Measurements from ENCODE around the gene CCDC73.
A peak's percentile ranks its signal among the peaks of the same experiment; 100 is the strongest.
"Not testable (repeated sequence)": the region's sequence is repeated elsewhere in the genome, so short reads cannot be mapped to it uniquely, and the experiment has no call there.

The CCDC73 gene

DNA sequence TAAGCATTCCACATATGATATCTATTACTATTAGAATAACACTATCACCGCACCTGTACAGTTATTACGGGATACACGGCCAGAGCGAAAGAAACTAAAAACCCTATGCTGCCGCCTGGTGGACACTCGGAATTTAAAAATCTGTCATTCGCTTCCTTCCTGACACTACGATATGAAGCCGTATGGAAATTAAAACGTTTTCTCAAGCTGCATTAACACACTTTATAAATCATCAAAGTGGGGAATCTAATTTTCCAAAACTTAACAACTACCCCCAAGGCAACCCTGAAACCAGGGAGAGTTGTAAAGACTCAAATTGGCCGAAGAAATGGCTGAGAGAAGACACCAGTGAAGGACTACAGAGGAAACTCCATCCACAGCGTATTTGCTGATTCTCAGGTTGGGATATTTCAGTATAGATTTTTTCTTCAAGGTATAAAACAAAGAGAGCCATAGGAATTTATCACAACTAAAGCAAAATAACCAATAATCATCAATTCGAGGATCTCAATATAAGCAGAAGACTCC lies 1.4 kb downstream of the CCDC73 start:
- peak; percentile 41 to 58 for DNase-seq

DNA sequence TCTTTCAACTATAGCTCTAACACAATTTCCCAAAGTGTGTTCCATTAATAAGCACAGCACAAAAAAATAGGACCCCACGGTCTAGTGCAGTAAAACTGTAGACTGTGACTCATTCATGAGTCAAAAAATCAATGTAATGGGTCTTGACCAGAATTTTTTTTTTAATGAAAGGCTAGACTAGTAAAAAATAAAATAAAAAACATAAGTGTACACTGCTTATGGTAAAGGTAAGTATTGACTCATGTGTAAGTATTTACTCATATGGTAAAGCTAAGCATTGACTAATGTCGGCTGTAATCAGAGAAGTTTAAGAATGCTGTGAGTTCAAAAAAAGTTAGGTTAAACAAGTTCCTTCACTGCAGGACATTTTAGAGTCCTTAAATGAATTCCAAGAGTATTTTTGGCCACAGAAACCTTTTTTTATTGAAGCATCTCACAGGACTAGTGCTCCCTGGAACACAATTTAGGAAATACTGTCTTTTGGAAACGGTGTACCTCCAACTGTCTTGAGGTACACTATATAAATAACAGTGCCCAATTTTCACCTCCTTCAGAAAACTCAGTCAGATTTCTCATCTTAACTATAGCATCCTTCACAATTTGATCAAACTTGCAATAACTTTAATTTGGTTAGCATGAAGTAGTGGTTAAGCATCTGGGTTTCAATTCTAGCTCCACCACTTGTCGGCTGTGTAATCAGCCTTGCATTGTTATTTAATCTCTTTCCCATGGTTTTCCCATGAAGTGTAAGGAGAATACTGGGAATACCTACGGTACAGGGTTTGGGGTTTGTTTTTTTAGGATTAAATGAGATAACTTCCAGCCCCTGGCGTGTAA lies 2.1 kb downstream of the CCDC73 start:
- DNase-seq, result no peak

DNA sequence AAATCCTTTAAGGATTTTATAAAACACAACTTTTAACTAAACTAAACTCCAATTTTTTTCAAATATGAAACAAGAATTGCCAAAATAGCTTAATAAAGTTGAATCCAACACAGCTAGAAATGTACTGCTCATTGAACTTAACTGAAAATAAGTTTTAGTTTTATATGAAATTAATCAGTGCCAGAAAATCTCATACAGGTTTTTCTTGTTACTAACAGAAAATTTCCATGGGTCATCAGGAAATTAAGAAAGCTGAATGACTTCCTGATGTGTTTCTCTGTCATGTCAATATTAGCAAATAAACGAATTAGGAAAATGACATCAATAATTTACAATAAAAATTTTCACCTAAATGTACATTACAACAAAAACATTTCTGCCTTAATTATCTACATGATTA lies 3.5 kb downstream of the CCDC73 start:
- no peak for DNase-seq

DNA sequence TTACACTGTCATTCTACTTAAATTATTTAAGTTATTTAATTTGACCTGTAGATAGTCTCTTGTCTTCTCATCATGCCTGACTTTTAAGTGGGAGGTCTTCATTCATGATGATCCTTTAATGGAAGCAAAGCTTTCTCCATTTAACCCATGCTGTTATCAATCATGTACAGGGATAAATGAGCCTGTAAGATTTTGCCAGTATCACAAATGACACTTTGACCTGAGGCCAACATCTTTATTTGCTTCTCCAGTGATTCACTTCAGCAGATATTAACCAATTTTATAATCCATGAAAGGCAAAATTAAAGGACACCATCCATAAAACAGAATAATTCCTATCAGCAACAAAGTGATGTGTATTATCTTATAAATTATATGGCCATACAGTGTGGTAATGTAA lies 7.7 kb downstream of the CCDC73 start:
- no peak for DNase-seq

DNA sequence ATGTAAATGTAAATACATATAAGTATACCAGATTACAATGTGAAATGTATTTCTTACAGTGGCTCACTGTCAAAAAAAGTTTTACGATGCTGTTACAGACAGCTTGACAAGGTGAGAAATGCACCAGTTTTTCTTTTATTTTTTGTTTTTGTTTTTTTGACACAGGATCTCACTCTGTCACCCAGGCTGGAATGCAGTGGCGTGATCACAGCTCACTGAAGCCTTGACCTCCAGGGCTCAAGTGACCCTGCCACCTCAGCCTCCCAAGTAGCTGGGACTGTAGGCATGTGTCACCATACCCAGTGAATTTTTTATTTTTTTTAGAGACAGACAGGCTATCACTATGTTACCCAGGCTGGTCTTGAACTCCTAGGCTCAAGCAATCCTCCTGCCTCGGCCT lies 9.2 kb downstream of the CCDC73 start:
- DNase-seq, result no peak

DNA sequence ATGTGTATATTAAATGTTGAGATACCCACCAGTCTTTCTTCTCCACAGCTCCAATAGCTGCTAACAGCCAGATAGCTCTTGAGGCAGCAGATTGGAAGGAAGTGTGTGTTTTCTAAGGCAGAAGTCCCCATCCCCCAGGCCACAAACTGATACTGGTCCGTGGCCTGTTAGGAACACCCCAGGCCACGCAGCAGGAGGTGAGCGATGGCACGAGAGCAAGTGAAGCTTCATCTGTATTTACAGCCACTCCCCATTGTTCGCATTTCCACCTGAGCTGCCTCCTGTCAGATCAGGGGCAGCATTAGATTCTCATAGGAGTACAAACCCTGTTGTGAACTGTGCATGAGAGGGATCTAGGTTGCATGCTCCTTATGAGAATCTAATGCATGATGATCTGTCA lies 12.7 kb downstream of the CCDC73 start:
- no peak for DNase-seq

DNA sequence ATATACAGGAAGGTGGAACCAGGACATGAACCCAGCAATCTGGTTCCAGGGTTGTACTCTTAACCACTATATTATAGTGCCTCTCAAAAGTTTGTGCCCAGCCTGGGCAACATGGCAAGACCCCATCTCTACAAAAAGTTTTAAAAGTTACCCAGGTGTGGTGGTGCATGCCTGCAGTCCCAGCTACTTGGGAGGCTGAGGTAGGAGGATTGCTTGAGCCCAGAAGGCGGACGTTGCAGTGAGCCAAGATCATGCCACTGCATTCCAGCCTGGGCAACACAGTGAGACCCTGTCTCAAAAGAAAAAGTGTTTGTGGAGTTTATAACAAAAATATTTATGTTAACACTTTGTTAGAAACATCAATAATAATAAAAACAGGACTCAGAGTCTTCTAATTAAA lies 13.6 kb downstream of the CCDC73 start:
- DNase-seq, result not testable (repeated sequence)

DNA sequence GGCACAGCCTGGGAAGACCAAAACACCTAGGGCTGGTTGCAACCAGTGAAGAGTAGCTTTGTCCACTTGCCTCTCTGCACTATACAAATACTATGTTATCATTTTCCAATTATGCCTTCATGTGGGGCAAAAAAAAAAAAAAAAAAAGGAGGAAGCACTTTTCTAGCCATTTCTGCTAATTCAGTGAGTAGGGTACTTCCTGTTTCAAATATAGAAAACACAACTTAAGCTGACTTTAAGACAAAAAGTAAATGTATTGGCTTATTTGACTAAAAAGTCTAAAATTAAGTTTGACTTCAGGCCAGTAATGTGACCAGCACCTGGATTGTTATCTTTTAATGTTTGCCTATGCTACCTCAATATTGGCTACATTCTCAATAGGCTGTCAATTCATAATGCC lies 15.3 kb downstream of the CCDC73 start:
- no peak for DNase-seq

DNA sequence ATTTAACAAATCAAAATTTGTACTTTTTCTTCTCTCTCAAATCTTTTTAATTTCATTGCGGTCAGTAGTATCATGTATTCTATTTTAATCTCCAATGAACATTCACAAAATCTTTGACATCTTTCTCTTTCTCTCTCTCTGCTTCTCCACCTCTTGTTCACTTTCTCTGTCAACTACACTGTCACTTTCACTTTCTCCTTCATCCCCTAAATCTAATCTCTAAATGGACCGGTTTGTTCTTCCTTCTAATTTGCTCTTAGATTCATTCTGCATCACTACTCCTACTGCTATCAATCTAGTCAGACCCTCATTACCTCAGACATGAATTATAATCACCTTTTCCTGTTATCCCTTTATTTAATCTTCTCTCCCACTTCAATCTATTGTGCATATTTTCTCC lies 18.6 kb downstream of the CCDC73 start:
- DNase-seq, result no peak

DNA sequence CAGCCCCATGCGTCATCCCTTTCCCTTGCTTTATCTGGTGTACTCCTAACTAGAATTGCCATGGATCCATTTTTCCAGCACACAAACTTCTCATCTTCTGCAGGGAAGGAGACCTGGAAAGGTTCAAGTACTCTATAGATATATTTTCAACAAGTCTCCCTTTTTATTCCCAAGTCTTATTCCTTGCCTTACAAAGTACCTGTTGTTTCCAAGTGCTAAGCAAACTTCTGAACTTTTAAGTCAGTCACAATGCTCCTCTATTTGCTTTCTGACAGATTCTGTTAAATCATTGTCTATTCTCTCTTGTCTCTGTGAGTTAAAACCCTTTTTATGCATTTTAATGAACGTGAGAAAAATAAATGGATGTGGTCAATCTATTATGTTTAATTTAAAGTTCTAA lies 20.4 kb downstream of the CCDC73 start:
- DNase-seq, result no peak

DNA sequence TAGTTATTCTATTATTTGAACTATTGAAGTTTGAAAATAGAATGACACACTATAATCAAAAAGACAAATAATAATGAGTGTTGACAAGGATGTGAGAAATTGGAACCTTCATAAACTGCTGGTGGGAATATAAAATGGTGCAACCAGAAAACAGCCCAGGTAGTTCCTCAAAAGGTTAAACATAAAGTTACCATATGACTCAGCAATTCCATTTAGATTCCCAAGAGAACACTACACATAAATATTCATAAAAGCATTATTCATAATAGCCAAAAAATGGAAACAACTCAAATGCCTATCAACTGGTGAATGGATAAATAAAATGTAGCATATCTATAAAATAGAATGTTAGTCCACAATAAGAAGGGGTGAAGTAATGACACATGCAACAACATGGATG lies 21.7 kb downstream of the CCDC73 start:
- DNase-seq, result no peak

DNA sequence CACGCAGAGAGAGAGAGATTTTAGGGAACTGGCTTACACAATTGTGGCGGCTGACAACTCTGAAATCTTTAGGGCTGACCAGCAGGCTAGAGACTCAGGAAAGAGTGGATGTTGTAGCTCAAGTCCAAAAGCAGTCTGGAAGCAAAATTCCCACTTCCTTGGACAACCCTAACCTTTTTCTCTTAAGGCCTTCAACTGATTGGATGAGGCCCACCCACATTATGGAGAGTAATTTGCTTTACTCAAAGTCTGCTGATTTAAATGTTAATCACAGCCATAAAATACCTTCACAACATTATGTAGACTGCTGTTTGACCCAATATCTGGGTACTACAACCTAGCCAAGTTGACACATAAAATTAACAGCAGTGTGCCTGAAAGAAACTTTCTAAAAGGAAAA lies 32.7 kb downstream of the CCDC73 start:
- DNase-seq, result not testable (repeated sequence)

DNA sequence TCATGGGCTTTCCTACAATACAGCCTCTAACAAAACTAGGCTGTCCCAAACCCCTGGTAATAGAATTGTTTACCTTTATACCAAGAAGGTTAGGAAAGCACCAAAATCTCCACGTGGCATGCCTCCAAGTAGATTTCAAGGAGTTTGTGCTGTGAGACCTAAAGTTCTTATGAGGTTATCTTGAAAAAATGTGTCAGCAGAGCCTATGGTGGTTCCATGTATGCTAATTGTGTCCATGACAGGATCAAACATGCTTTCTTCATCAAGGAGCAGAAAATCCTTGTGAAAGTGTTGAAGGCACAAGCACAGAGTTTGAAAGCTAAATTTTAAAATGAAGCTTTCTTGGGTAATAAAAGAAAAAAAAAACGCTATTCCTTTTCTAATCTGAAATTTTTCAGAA lies 36.2 kb downstream of the CCDC73 start:
- no peak for DNase-seq

DNA sequence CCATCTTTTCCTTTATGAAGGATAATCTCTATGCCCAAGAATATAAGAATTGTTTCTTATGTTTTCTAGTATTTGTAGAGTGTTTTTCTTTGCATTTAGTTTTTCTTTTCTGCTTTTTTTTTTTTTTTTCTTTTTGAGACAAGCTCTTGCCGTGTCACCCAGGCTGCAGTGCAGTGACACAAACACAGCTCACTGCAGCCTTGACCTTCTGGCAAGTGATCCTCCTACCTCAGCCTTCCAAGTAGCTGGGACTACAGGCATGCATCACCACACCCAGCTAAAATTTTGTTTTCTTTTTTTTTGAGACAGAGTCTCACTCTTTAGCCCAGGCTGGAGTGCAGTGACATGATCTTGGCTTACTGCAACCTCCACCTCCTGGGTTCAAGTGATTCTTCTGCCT lies 41.3 kb downstream of the CCDC73 start:
- not testable (repeated sequence) for DNase-seq

DNA sequence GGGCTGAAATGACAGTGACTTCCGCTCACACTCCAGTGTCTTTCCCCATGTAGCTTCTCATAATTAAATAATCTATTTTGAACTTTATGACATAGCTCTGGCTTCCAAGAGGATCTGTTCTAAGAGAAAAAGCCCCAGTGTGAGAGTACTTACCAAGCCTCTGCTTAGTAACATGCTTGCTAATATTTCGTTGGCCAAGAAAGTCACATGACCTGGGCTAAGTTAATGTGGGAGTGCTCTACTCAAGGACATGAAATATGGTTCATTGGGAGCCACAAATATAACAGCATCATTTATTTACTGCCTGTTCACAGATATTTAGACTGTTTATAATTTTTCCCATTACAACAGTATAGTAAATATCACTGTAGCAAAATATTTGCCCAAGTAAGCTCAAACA lies 42.5 kb downstream of the CCDC73 start:
- no peak for DNase-seq

DNA sequence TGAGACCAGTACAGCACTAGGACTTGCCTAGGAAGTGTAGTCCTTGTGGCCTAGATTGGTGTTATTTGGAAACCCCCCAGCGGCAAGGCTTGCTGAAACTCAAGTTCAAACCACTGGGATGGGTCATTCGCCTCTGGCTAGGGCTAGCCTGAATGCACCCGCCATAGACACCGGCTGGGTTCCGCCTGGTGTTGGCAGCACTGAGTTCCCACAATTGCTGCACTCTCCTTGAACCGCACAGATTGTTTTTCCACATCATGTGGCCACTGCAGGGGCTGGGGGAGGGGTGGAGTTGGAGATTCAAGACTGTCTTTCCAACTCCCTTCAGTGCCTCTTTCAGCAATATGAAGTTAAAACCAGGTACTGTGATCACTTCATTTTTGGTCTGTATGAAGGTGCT lies 43.1 kb downstream of the CCDC73 start:
- no peak for DNase-seq

DNA sequence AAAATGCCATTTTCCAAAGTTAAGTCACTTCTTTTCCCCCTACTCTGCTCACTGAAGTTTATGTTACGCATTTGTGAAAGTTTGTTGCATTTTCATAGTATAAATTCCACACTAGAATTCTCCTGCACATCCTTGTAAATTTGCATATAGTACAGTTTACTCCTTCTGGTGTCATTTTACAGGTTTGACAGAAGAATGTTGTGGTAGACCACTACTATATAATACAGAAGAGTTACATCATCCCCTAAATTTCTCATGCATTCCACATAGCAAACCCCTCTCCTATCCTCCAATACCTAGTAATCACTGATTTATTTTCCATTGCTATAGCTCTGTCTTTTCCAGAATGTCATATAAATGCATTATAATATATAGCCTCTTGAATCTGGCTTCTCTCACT lies 64.5 kb downstream of the CCDC73 start:
- no peak for DNase-seq

DNA sequence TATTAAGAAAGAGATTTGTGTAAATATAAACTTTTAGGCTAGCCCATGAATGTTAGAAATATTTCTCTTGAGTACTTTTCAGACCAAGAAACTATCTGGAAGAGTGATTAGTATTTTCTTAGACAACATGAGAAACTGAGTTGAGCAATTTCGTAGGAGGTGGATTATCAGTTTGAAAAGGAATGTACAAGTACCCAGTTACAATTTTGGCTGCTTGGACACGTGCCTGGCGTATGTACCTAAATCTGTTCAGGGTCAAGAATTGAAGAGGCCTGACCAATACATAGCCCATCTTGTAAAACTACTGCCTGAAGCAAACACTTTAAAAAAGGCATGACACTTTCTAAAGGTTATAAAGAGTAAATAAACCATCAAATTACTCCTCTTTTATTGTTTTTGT lies 71.1 kb downstream of the CCDC73 start:
- DNase-seq, result no peak

DNA sequence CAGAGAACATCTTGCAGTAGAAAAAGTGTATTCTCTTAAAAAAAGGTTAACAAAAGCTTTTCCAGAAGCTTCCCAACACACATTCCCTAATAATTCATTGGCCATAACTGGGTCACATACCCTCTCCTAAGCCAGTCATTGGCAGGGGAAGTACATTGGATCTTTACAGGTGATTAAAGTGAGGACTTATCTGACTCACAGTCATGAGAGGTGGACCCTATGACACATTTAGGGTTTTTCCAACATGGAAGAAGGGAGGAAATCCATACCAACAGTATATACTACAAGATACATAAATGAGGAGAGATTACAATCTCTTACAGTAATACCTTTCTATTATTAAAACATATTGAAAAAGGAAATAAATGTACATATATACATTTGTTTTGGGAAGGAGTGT lies 72.2 kb downstream of the CCDC73 start:
- no peak for DNase-seq

DNA sequence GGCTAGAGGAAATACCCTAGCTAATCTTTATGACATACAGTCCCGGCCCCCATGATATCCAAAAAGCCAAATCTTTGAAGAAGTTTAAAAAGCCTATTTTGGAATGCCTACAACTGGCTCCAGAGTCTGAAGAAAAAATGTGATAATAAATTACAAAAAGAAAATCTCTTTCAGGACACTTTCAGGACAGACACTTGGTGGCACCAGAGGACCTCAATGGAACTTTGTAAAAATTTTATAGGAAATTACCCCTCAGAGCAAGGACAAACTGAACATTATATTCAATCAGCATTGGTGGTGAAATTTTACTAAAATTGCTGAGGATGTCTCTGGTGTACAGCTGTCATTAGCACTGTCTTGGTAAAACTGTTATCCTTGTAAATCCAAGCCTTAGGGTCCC lies 81.0 kb downstream of the CCDC73 start:
- no peak for DNase-seq

DNA sequence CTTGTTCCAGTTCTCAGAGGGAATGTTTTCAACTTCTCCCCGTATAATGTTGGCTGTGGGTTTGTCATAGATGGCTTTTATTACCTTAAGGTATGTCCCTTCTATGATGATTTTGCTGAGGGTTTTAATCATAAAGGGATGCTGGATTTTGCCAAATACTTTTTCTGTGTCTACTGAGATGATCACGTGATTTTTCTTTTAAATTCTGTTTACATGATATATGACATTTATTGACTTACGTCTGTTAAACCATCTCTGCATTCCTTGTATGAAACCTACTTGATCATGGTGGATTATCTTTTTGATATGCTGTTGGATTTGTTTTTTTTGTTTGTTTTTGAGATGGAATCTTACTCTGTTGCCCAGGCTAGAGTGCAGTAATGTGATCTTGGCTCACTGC lies 85.5 kb downstream of the CCDC73 start:
- not testable (repeated sequence) for DNase-seq

DNA sequence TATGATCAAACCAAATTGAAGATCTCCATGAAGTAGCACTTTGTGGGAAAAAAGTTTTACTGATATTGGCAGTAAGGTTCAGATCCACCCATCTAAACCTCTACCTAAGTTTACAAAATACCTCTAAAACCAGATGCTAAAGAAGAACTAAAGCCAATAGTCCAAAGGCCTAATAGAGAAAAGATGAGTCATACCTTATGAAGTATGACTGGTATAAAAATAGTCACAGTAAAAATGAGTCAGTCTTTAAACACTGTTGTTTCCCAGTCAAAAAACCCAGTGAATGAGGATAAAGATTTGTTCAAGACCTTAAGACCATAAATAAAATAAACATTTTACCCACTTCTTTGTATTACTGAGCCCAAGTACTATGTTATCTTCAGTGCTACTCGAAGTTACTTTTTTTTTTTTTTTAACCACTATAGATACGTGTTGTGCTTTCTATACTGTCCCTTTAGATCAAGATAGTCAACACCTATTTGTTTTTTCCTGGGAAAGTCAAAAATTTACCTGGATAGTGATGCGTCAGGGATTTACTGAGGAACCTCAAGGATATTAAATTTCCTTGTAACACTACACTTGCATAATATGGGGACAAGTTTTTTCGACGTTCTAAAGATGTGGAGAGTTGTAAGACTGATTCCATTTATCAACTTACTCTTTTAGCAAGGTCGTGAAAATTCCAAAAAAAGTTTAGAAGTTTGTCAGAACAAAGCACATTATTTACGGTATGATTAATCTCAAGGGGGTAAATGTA lies 87.3 kb downstream of the CCDC73 start:
- DNase-seq, result no peak

DNA sequence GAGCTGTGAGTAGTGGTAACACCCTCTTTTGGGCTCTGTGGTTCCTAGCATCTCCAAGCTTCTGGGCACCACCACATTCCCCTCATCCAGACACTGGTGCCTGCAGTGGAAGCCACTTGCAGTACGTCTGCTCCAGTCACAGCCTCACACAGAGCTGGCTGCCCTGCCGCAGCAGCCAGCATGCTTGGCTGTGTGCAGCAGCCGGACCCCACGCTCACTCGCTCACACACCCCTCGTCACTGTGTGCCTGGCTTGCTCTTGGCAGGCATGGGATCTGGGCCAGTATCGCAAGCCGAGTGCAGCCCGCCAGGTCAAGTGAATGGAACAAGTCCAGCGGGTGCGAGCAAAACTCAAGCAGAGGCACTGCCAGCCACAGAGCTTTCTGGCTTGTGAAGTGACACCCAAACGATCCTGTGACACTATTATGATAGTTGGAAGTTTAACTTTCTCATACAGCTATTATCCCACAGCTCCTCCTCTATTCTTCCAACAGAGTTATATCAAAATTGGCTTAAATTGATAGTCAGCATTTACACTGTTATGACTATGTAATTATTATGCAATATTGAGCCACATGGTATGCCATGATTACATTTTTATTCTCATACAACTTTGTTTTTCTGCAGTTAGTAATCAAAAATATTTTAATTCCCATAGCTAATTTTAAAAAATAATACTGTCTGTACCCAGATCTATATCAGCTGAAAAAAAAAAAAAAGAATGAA lies 89.0 kb downstream of the CCDC73 start:
- DNase-seq, result no peak

DNA sequence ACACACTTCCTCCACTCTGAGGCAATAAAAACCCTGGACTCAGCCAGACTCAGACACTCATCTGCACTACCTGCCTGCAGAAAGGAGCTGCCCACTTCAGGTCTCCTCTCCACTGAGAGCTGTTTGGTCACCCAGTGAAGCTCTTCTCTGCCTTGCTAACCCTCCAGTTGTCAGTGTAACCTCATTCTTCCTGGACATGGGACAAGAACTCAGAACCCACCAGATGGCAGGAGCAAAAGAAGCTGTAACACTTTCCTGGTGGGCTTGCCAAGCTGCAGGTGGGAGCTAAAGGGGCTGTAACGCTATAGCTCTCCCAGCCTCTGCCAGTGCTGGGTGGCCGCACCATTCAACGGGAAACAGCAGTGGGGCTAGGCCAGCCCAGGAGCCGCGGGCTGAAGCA lies 89.7 kb downstream of the CCDC73 start:
- no peak for DNase-seq
